ENCODE data around the gene KCNJ6.

DNA sequence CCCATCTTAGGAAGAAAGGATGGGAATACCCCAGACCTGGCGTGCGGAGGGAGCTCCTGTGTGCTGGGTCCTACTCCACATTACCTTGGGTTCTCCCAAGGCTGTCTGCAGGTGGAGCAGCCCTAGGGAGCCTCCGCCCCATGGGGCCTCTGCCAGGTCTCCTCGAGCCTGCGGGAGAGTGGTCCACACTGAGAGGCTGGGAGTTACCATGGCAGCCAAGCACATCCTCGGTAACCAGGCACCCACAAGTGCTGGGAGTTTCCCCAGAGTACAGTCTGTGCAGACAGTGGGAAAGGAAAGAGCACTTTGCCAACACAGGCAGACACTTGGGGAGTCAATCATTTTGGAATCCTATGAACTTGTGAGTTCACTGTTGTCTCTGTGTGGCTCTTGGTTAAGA is 300.3 kb downstream of the KCNJ6 start:
- TF ChIP-seq, protein P1, sequence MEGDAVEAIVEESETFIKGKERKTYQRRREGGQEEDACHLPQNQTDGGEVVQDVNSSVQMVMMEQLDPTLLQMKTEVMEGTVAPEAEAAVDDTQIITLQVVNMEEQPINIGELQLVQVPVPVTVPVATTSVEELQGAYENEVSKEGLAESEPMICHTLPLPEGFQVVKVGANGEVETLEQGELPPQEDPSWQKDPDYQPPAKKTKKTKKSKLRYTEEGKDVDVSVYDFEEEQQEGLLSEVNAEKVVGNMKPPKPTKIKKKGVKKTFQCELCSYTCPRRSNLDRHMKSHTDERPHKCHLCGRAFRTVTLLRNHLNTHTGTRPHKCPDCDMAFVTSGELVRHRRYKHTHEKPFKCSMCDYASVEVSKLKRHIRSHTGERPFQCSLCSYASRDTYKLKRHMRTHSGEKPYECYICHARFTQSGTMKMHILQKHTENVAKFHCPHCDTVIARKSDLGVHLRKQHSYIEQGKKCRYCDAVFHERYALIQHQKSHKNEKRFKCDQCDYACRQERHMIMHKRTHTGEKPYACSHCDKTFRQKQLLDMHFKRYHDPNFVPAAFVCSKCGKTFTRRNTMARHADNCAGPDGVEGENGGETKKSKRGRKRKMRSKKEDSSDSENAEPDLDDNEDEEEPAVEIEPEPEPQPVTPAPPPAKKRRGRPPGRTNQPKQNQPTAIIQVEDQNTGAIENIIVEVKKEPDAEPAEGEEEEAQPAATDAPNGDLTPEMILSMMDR (conservative IDR thresholded peaks at IDR 0.05; ENCODE audit: low read depth, low read length), result no peak
- TF ChIP-seq EZH2 (IDR thresholded peaks at IDR 0.05; ENCODE audit: borderline replicate concordance, low read depth, low read length, poor library complexity, severe bottlenecking), result no peak

Measured in A673 (cell line).